22Rv1 (cell line): ENCODE results near the gene GLOD4.

Experiments
- CTCF ChIP-seq: fragments of 450-650 bp; IDR thresholded peaks from 2 replicates; pipeline ENCODE4 v1.5.1; 2017; ENCODE audit warnings: mild to moderate bottlenecking
- ZFX ChIP-seq: fragments of 450-650 bp; IDR thresholded peaks from 2 replicates; pipeline ENCODE4 v1.6.1; 2017; ENCODE audit warnings: antibody characterized with exemption, borderline replicate concordance

- TF ChIP-seq CTCF (no peak), ZFX (no peak)
Measured at GRCh38 chr17:792277-792676, 10.2 kb upstream of the GLOD4 start.
